Sigmoid colon (tissue), 4 donors: ENCODE data around the gene UBIAD1.

Experiments
- CTCF ChIP-seq, 4 experiments: fragments of 450-650 bp in 3 of 4; fragments of 200-600 bp in 1 of 4; IDR thresholded peaks; one replicate each; pipeline ENCODE4 v1.5.1; 2016 to 2019; ENCODE audit warnings: antibody characterized with exemption in 4 of 4, mild to moderate bottlenecking in 3 of 4, moderate library complexity in 2 of 4
- POLR2AphosphoS5 ChIP-seq, 4 donors: sonication (generic); formaldehyde crosslinking; IDR thresholded peaks; one replicate each; pipeline ENCODE4 v1.6.1; 2017; ENCODE audit warnings: antibody characterized with exemption in 4 of 4

GRCh38 chr1:11321656-11322491, 48.9 kb downstream of the UBIAD1 start:
- TF ChIP-seq POLR2AphosphoS5 (IDR thresholded peaks at IDR 0.05) (no peak), CTCF (IDR thresholded peaks at IDR 0.05) (no peak)
